OCI-LY1 (cell line): Measurements from ENCODE around the gene ARHGEF10L.

Source experiments
- H2AFZ ChIP-seq: fragments of 200-600 bp; sonication (generic), shearing (Covaris generic); 2 replicates; pipeline ENCODE4 v1.6.0; 2014; ENCODE audit warnings: antibody characterized with exemption, mild to moderate bottlenecking, low read length
- H3F3A ChIP-seq: fragments of 200-600 bp; sonication (generic), shearing (Covaris generic); 2 replicates; pipeline ENCODE4 v1.6.0; 2014; ENCODE audit warnings: mild to moderate bottlenecking, antibody characterized with exemption, low read length, moderate library complexity; ENCODE audit not compliant: insufficient read depth
- H3K27ac ChIP-seq: fragments of 200-600 bp; sonication (generic); 2 replicates; pipeline ENCODE4 v1.5.1; 2014; ENCODE audit warnings: low read length, mixed run types, mild to moderate bottlenecking, low read depth; ENCODE audit not compliant: poor library complexity, severe bottlenecking
- H3K27me3 ChIP-seq: fragments of 200-600 bp; sonication (generic); 2 replicates; pipeline ENCODE4 v1.6.0; 2014; ENCODE audit warnings: antibody characterized with exemption, mild to moderate bottlenecking, low read length, moderate library complexity; ENCODE audit not compliant: insufficient read depth
- H3K36me3 ChIP-seq: fragments of 200-600 bp; sonication (generic); 2 replicates; pipeline ENCODE4 v1.6.1; 2014; ENCODE audit warnings: mild to moderate bottlenecking, antibody characterized with exemption, low read length, moderate library complexity, mixed read lengths; ENCODE audit not compliant: insufficient read depth
- H3K4me1 ChIP-seq: fragments of 200-600 bp; sonication (generic); 2 replicates; pipeline ENCODE4 v1.5.1; 2014; ENCODE audit warnings: mild to moderate bottlenecking, low read length, moderate library complexity; ENCODE audit not compliant: insufficient read depth, severe bottlenecking
- H3K4me2 ChIP-seq: fragments of 200-600 bp; sonication (generic), shearing (Covaris generic); 2 replicates; pipeline ENCODE4 v1.6.1; 2014; ENCODE audit warnings: low read length
- H3K4me3 ChIP-seq: fragments of 200-600 bp; sonication (generic); 2 replicates; pipeline ENCODE4 v1.5.1; 2014; ENCODE audit warnings: low read length, low read depth, mild to moderate bottlenecking, mixed read lengths; ENCODE audit not compliant: poor library complexity, severe bottlenecking
- H3K79me2 ChIP-seq: fragments of 200-600 bp; shearing (Covaris generic); 2 replicates; pipeline ENCODE4 v1.6.1; 2016; ENCODE audit warnings: mixed run types, low read length, mixed read lengths; ENCODE audit not compliant: insufficient read depth
- H3K9ac ChIP-seq: fragments of 200-600 bp; sonication (generic), shearing (Covaris generic); 2 replicates; pipeline ENCODE4 v1.6.1; 2014; ENCODE audit warnings: mild to moderate bottlenecking, low read length, mixed read lengths
- H3K9me2 ChIP-seq: fragments of 200-600 bp; sonication (generic), shearing (Covaris generic); 2 replicates; pipeline ENCODE4 v1.6.1; 2014; ENCODE audit warnings: low read depth, mild to moderate bottlenecking, low read length, mixed read lengths
- H3K9me3 ChIP-seq: fragments of 200-600 bp; shearing (Covaris generic); 2 replicates; pipeline ENCODE4 v1.6.1; 2014; ENCODE audit warnings: low read length, mixed read lengths
- H4K20me1 ChIP-seq: fragments of 200-600 bp; sonication (generic), shearing (Covaris generic); 2 replicates; pipeline ENCODE4 v1.6.0; 2016; ENCODE audit warnings: mild to moderate bottlenecking, low read length; ENCODE audit not compliant: insufficient read depth
- CTCF ChIP-seq: fragments of 200-600 bp; sonication (generic), shearing (Covaris generic); IDR thresholded peaks from 2 replicates; pipeline ENCODE4 v1.5.1; 2017; ENCODE audit warnings: mild to moderate bottlenecking, antibody characterized with exemption, low read length, moderate library complexity, mixed read lengths
- EZH2 ChIP-seq: fragments of 200-600 bp; sonication (generic), shearing (Covaris generic); IDR thresholded peaks from 2 replicates; pipeline ENCODE4 v1.8.0; 2017; ENCODE audit warnings: borderline replicate concordance, mixed run types, mild to moderate bottlenecking, antibody characterized with exemption, low read length, moderate library complexity, mixed read lengths

The ARHGEF10L gene

GRCh38 chr1:17689011-17689410 is 149.5 kb downstream of the ARHGEF10L start:
- Histone ChIP-seq H3K9me2 (no peaks in the 10 kb centered on the region), H3K27ac (no peak overlapping the region), H3K4me2 (no peak overlapping the region), H3K27me3 (no peaks in the 10 kb centered on the region), H3K4me3 (no peak overlapping the region), H3K9me3 (no peaks in the 10 kb centered on the region), H3K36me3 (no peaks in the 10 kb centered on the region), H3K4me1 (no peaks in the 10 kb centered on the region), H4K20me1 (no peaks in the 10 kb centered on the region), H3F3A (no peaks in the 10 kb centered on the region), H3K9ac (no peak overlapping the region), H2AFZ (no peak overlapping the region), H3K79me2 (no peaks in the 10 kb centered on the region)
- TF ChIP-seq EZH2 (no peak), CTCF (no peak)

- Histone ChIP-seq H3K4me1 (no peaks in the 10 kb centered on the region), H3K9me2 (no peaks in the 10 kb centered on the region), H3K79me2 (no peaks in the 10 kb centered on the region), H4K20me1 (no peaks in the 10 kb centered on the region), H3K4me2 (no peak overlapping the region), H3K27me3 (no peaks in the 10 kb centered on the region), H3K9me3 (no peaks in the 10 kb centered on the region), H3K36me3 (no peaks in the 10 kb centered on the region), H3F3A (no peaks in the 10 kb centered on the region), H3K4me3 (no peak overlapping the region), H3K27ac (no peak overlapping the region), H3K9ac (no peak overlapping the region), H2AFZ (no peak overlapping the region)
- TF ChIP-seq EZH2: no peak
- TF ChIP-seq CTCF: no peak
Measured at GRCh38 chr1:17690906-17691634, 151.6 kb downstream of the ARHGEF10L start.

DNA sequence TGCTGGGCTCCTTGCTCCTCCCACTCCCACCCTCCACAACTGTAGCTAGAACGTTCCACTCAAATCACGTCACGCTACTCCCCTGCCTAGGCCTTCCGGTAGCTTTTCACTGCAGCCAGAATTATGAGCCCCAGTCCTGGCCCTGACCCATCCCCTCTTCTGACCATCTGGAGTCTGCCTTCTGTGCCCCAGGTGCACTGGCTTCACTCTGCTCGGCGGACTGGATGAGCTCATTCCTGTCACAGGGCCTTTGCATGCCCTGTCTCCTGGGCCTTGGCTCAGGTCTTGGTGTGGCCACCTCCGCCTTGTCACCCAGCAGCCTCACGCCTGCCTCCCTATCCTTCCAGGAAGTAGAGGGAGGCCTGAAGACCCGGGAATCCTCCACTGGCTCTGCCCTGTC is 153.1 kb downstream of the ARHGEF10L start:
- H3F3A ChIP-seq: no peaks in the 10 kb centered on the region
- no peaks in the 10 kb centered on the region for H3K79me2 ChIP-seq
- H3K4me2 ChIP-seq: no peak overlapping the region
- H2AFZ ChIP-seq: no peak overlapping the region
- no peaks in the 10 kb centered on the region for H3K9me2 ChIP-seq
- no peak overlapping the region for H3K27ac ChIP-seq
- no peaks in the 10 kb centered on the region for H3K9me3 ChIP-seq
- no peaks in the 10 kb centered on the region for H3K27me3 ChIP-seq
- no peaks in the 10 kb centered on the region for H4K20me1 ChIP-seq
- H3K9ac ChIP-seq: no peak overlapping the region
- no peak overlapping the region for H3K4me3 ChIP-seq
- no peaks in the 10 kb centered on the region for H3K4me1 ChIP-seq
- no peaks in the 10 kb centered on the region for H3K36me3 ChIP-seq
- TF ChIP-seq CTCF: no peak
- no peak for TF ChIP-seq EZH2
